Suppressor macrophage treated with lipopolysaccharide for 4 hours (primary cell): ENCODE data around the gene RNF13.
"Not testable (repeated sequence)": the region's sequence is repeated elsewhere in the genome, so short reads cannot be mapped to it uniquely, and the experiment has no call there.

Experiments
- DNase-seq: peaks from one replicate; pipeline ENCODE4 v3.0.0-alpha.2; 2020

The RNF13 gene

DNA sequence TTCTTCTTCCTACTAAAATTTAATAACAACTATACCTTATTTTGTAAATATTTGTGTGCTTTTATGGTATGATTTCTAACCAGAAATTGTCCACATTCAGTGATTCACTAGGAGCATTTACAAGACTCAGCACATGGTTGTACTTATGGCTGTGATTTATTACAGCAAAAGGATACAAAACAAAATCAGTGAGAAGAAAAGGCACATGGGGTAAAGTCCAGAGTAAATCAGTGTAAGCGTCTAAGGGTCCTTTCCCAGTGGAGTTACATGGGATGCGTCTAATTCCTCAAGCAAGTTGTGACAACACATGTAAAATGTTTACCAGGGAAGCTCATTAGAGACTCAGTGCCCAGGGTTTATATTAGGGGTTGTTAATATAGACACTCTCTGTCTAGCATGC, 31.1 kb downstream of the RNF13 start:
- no peak for DNase-seq

GRCh38 chr3:149845570-149846244, 32.7 kb downstream of the RNF13 start:
- no peak for DNase-seq

DNA sequence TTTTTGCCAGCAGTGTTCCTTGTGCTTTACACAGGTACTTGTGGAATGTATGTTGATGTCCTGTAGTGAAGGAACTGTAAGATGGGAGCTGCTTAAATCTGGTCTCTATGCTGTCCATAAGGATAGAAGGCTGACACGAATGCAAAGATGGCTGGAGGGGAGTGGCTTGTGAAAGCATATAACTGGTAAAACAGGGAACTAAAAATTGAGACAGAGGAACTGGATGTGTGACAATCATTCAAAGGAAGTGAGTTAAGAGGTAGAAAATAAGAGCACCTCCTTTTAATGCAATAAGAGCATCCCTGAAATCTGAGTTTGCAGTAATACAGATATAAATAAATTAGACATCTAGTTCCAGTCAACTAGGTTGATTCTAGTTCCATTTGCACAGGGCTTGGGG, 35.2 kb downstream of the RNF13 start:
- DNase-seq, result peak; percentile 45

DNA sequence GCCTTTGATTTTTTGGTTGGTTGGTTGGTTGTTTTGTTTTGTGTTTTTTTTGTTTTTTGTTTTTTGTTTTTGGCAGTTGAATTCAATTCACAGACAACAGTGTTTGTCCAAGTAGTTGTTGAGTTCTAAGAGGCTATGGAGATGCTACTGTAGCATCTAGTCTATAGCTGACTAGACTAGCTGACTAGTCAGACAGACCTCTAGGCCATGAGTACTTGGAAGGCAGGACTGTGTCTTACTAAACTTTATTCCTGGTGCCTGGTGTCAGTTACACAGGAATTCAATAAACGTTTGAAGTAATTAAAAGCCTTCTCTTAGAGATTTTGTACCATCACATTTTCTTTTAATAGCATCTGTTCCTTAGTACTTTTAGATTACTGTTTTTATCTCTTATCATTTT, 35.7 kb downstream of the RNF13 start:
- DNase-seq, result no peak

DNA sequence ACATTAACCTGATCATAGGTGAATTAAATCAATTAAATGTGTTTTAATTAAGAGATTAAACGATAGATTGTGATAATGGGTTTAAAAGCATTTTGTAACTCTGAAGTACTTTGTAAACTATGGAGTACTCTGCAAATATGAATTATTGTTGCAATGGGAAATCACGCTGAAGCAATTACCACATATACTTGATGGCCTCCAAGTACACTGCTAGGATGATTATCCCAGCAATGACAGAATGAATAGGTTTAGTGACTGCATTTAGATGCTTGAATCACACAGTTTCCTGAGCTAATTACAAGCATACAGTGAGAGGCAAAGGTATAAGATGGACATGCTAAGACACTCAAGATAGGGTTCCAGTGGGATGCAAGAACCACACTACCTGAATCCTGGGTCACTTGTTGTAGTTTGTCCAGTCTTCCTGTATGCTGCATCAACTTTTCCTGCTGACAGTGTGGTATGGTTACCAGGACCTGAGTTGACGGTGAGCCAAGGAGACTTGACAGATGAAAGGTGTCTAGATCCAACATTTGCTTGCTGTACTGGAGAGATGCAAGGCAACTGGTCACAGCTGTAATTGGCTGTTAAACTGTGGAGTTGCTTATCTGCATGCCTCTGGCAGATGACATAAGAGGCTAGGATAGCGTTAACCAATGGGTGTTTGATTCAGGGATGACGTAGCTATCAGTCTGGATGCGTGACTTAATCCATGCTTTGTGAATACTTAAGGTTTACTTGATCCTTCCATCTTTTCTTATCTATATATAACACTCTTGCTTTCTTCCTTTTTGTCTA, 38.0 kb downstream of the RNF13 start:
- DNase-seq, result no peak

DNA sequence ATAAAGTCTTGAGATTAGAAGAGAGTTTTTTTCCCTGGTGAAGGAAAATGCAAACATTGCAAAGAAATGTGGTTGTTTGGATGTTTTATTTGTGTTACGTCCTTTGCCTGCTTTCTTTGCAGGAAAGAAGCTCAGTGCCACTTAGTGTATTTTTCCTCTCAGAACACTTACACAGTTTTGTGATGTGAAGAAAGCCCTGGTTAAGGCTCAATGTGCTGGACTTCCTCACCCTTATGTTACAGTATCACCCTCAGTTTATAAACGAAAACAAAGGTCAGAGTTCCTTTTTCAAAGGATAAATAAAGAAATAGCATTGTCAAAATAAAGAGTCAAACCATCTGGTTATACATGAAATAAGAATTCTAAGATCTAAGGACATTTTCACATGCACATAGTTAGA, 45.9 kb downstream of the RNF13 start:
- DNase-seq, result no peak

DNA sequence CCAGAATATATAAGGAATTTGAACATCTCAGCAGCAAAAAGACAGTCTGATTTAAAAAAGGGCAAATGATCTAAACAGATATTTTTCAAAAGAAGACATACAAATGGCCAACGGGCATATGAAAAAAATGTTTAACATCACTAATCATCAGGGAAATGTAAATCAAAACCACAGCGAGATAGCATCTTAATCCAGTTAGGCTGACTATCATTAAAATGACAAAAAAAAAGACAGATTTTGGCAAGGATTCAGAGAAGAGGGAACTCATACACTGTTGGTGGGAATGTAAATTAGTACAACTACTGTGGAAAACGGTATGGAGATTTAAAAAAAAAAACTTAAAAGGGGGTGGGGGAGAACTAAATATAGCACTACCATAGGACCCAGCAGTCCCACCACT, 47.9 kb downstream of the RNF13 start:
- DNase-seq, result no peak

DNA sequence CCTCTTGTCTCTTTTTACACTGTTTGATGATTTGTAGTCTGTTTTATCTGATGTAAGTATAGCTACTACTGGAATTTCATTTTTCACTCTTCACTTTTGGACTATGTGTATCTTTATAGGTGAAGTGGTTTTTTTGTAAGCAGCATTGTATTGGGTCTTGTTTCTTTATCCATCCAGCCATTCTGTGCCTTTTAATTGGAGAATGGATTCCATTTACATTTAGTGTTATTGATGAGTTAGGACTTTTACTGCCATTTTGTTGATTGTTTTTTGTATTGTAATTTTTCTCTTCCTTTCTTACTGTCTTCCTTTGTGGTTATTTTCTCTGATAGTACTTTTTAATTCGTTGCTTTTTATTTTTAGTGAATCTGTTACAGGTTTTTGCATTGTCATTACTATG, 54.5 kb downstream of the RNF13 start:
- no peak for DNase-seq

GRCh38 chr3:149871855-149872254, 58.8 kb downstream of the RNF13 start:
- DNase-seq, result no peak

DNA sequence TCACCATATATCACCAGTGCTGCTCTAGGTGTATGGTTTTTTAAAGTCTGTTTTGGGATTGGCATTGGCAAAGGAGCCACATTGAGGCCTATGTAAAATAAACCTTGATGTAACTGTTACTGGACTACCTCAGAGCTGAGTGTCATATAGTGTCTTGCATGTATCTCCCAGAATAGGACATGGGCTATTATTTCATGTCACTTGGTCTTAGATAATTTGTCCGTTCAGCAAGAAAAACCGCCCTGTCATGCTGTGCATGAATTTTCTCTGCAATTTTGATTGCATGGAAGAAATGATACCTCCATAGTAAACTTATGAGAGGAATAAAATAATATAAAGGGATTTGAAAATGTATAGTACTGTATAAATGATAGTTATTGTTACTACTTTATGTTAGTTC, 59.6 kb downstream of the RNF13 start:
- DNase-seq, result no peak

DNA sequence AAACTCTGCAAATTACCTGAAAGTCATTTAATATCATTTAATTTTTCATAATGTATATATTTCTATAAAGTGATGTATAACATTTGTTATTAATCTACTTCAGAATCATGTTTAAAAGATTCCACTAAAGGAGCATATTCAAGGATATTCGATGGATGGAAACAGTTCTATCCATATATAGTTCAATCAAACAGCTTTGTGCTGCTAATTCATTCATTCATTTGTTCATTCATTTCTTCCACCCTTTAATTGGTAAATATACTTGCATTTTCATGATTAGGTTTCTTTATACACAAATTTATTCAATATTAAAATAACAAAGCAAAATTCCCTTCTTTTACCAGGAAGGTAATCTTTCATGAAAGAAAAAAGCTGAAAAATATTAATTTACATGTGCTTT, 64.7 kb downstream of the RNF13 start:
- no peak for DNase-seq

- peak; percentile 70 for DNase-seq
Measured at GRCh38 chr3:149879872-149880271, 66.9 kb downstream of the RNF13 start.

GRCh38 chr3:149881879-149882278, 68.9 kb downstream of the RNF13 start:
- DNase-seq, result peak; percentile 29

DNA sequence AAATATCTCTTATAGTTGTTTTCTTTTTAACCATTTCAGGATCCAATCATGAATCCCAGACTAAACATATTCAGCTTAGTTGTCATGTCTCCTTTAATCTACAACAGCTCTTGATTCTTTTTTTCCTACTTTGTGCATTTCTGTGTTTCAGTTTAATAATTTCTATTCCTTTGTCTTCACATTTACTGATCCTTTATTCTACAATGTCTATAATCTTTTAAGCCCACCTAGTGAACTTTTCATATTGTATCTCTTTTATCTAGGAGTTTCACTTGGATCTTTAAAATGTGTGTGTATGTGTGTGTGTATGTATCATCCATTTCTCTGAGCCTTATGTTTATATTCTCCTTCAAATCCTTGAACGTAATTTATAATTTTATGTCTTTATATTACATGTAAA, 70.1 kb downstream of the RNF13 start:
- DNase-seq, result no peak

DNA sequence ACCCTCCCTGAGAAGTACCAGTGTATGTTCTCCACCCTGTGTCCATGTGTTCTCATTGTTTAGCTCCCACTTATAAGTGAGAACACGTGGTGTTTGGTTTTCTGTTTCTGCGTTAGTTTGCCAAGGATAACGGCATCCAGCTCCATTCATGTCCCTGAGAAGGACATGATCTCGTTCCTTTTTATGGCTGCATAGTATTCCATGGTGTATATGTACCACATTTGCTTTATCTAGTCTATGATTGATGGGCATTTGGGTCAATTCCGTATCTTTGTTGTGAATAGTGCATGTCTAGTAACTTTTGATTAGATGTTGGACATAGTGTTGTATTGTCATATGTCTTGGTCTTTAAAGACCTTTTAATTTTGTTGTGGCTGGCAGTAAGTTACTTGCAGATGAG, 70.8 kb downstream of the RNF13 start:
- not testable (repeated sequence) for DNase-seq

DNA sequence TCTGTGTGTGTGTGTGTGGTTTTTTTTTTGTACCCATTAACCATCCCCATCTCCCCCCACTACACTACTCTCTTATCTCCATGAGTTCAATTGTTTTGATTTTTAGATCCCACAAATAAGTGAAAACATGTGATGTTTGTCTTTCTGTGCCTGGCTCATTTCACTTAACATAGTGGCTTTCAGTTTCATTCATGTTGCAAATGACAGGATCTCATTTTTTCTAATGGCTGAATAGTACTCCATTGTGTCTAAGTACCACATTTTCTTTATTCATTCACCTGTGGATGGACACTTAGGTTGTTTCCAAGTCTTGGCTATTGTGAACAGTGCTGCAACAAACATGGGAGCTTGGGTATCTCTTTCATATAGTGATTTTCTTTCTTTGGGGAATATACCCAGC, 71.8 kb downstream of the RNF13 start:
- peak; percentile 21 for DNase-seq

GRCh38 chr3:149886957-149887356, 73.9 kb downstream of the RNF13 start:
- no peak for DNase-seq

DNA sequence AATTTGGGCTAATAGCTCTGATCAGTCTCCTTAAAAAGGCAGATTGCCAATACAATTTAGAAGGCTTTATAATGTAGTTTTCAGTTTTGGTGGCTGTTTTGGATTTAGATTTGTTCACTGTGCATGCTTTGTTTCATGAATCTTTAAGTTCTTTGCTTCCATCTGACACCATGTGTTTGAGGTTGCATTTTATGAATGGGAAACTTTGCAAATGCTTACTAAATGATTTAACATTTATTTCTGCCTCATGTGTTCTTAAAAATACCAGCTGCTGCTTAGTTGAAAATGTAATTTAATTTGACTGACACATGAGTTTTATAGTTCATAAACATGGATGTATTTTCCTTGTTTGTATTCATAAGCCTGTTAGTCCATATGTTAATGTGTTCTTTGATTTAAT, 78.6 kb downstream of the RNF13 start:
- DNase-seq, result no peak

DNA sequence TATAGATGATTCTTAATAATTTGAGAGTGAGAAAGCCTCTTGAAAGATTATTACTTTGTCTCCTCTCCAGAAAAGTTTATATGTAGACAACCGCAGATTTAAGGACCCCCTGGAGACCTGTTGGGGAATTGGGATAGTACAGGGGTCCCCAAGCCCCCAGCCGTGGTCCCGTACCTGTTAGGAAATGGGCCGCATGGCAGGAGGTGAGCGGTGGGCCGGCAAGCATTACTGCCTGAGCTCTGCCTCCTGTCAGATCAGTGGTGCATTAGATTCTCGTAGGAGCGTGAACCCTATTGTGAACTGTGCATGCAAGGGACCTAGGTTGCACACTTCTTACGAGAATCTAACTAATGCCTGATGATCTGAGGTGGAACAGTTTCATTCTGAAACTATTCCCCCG, 79.4 kb downstream of the RNF13 start:
- no peak for DNase-seq

DNA sequence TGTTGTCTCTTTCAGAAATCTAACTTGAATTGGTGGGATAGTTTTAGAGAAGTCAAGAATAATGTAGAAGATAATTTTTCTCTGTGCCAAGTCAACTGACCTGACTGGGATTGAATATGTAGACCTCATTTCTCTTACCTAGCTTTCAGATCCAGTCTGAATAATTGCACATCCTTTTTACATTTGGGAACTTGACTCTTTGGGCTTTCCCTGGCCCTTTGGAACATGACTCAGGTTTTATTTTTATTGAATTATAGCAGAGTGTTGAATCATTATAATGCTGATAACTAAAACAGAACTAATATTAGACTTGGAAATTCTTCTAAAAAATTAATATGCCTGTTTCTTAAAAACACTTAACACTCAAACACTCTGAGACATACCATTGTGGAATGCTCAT, 81.2 kb downstream of the RNF13 start:
- DNase-seq, result peak; percentile 35

GRCh38 chr3:149895339-149895738, 82.3 kb downstream of the RNF13 start:
- no peak for DNase-seq

- DNase-seq, result no peak
Measured at GRCh38 chr3:149895769-149896168, 82.8 kb downstream of the RNF13 start.

DNA sequence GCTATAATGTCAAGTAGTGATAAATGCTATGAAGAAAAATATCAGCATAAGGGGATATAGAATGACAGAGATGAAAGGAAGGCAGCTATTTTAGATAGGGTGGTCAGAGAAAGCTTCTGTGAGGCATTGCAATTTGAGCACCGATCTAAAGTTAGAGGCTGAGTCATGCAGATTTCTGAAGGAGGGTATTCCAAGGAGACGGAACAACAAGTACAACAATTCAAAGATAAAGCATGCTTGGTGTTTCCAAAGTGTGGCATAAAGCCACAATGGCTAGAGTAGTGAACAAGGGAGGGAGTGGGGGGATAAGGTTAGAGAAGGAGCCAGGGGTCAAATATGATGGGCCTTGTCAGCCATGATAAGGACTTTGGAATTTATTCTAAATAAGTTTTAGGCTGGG, 85.8 kb downstream of the RNF13 start:
- DNase-seq, result no peak

DNA sequence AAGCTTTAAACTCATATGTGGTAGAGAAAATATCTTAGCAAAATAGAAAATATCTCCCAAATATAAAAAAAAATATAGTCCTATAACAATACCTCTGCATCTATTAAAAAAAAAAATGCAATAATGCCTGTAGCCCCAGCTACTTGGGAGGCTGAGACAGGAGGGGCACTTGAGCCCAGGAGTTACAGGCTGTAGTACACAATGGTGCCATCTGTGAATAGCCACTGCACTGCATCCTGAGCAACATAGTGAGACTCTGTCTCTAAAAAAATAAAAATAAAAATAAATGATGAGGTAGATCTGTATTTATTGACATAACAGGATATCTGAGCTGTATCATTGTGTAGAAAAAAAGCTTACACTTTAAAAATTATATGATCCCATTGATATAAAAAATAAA, 87.3 kb downstream of the RNF13 start:
- DNase-seq, result no peak

- no peak for DNase-seq
Measured at GRCh38 chr3:149901770-149902169, 88.8 kb downstream of the RNF13 start.
